Prostate gland (tissue), 2 donors: ENCODE results near the gene BIRC6. TPM values are rescaled to one million over a fixed set of nuclear protein-coding genes. Genes with fewer than 3 reads are reported as not detected.
"Not testable (repeated sequence)": the region's sequence is repeated elsewhere in the genome, so short reads cannot be mapped to it uniquely, and the experiment has no call there.

Experiments used
- DNase-seq: peaks from one replicate; pipeline ENCODE4 v3.0.0-alpha.2; 2019; ENCODE audit warnings: low spot score
- H3K27ac ChIP-seq, 2 donors: fragments of 200-600 bp; sonication (generic); 2 replicates each; pipeline ENCODE4 v1.5.1; 2017 to 2019
- H3K27me3 ChIP-seq: fragments of 200-600 bp; sonication (generic); replicated peaks from 2 replicates; pipeline ENCODE4 v1.5.1; 2019; ENCODE audit not compliant: insufficient read depth
- H3K36me3 ChIP-seq, 2 donors: fragments of 200-600 bp; sonication (generic); 1 replicate in 1 of 2; 2 replicates in 1 of 2; pipeline versions ENCODE4 v1.5.1 to v1.8.1; 2017 to 2019
- H3K4me1 ChIP-seq: fragments of 200-600 bp; sonication (generic); replicated peaks from 2 replicates; pipeline ENCODE4 v1.5.1; 2019
- H3K4me3 ChIP-seq, 2 donors: fragments of 200-600 bp; sonication (generic); 2 replicates each; pipeline ENCODE4 v1.5.1; 2017 to 2019
- H3K9me3 ChIP-seq: fragments of 200-600 bp; sonication (generic); 2 replicates; pipeline ENCODE4 v1.5.1; 2017
- CTCF ChIP-seq, 4 experiments: fragments of 200-600 bp in 2 of 4; fragments of 450-650 bp in 2 of 4; sonication (generic) in 2 of 4; IDR thresholded peaks; 1 replicate in 3 of 4; 2 replicates in 1 of 4; pipeline ENCODE4 v1.5.1; 2016 to 2019; ENCODE audit warnings: antibody characterized with exemption in 4 of 4, mild to moderate bottlenecking in 2 of 4, moderate library complexity in 2 of 4
- POLR2A ChIP-seq: fragments of 450-650 bp; IDR thresholded peaks from one replicate; pipeline ENCODE4 v1.6.1; 2016; ENCODE audit warnings: antibody characterized with exemption, mild to moderate bottlenecking
- POLR2AphosphoS5 ChIP-seq: sonication (generic); formaldehyde crosslinking; IDR thresholded peaks from one replicate; pipeline ENCODE4 v1.6.1; 2017; ENCODE audit warnings: antibody characterized with exemption
- WGBS: methylation state at CpG from one replicate; pipeline ENCODE4 v1.1.5; 2018; 5-methylcytosine and 5-hydroxymethylcytosine counted together
- intact Hi-C: fragments of 100-400 bp; cut with DNase I; formaldehyde crosslinking; loops from one replicate; pipeline ENCODE4 v1.14.2; 2022
- total RNA-seq, 2 donors: library from RNA; depleted of rRNA; stranded (reverse); fragments of >200 nt; gene quantifications; one replicate each; pipeline ENCODE4 v1.1.0, GENCODE V29; 2016

Gene BIRC6
- total RNA-seq, 2 donors from 2014 or later, result 89.6 to 113 TPM

DNA sequence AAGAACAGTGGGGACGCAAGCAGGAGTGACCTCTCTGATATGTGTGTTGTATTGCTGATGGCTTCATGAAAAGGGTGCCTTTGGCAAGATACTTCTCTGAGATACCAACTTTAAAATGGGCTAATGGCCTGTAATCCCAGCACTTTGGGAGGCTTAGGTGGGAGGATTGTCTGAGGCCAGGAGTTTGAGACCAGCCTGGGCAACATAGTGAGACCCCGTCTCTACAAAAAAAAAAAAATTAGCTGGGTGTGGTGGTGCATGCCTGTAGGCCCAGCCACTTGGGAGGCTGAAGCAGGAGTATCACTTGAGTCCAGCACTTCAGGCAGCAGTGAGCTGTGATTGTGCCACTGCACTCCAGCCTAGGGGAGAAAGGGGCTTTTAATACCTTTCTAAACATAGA, 9.8 kb downstream of the BIRC6 start:
- no peak for TF ChIP-seq CTCF (IDR thresholded peaks at IDR 0.05)
- Histone ChIP-seq H3K4me3 (no peak overlapping the region), H3K36me3 (no peaks in the 10 kb centered on the region), H3K27ac (no peak overlapping the region), H3K4me1 (no peaks in the 10 kb centered on the region), H3K9me3 (no peaks in the 10 kb centered on the region), H3K27me3 (no peaks in the 10 kb centered on the region)
- intact Hi-C loops, result no loop called here
- WGBS, result 97% methylated on average over 2 of the region's 2 CpGs
- DNase-seq, result no peak

GRCh38 chr2:32369222-32369621, 12.4 kb downstream of the BIRC6 start:
- WGBS, result 96% methylated on average over 9 of the region's 9 CpGs
- Histone ChIP-seq H3K27ac (no peak overlapping the region), H3K27me3 (no peaks in the 10 kb centered on the region), H3K9me3 (no peaks in the 10 kb centered on the region), H3K4me1 (no peaks in the 10 kb centered on the region), H3K36me3 (no peaks in the 10 kb centered on the region), H3K4me3 (no peak overlapping the region)
- no peak for DNase-seq
- TF ChIP-seq CTCF (IDR thresholded peaks at IDR 0.05) (no peak), POLR2A (no peak), POLR2AphosphoS5 (no peak)
- intact Hi-C loops, result no loop called here

DNA sequence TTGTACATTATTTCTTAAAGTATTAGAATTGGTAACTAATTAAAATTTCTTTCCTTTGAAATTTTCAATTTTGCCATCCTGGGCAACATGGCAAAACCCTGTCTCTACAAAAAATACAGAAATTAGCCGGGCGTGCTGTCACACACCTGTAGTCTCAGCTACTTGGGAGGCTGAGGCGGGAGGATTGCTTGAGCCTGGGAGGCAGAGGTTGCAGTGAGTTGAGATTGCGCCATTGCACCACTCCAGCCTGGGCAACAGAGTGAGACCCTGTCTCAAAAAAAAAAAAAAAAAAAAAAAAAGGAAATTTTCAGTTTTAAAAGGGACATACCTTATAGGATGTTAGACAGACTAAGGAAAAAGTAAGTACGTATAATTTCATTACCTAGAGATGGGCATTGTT, 14.1 kb downstream of the BIRC6 start:
- intact Hi-C loops, H3K4me1 ChIP-seq: not testable (repeated sequence)

DNA sequence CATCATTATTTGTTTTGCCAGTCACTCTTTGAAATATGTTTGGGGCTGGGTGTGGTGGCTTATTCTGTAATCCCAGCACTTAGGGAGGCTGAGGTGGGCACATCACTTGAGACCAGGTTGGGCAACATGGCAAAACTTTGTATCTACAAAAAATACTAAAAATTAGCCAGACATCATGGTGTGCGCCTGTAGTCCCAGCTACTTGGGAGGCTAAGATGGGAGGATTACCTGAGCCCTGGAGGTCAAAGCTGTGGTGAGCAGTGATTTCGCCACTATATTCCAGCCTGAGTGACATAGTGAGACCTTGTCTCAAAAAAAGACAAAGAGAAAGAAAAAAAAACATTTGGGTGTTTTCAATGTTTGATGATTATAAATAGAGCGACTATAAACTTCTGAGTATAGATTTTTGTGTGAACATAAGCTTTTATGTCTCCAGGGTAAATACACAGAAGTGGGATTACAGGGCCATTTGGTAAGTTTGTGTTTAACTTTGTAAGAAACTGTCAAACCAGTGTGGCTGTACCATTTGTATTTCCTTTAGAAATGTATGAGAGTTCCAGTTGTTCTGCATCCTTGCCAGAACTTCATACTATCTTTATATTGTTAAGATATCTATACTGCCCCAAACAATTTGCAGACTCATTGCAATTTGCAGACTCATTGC, 15.8 kb downstream of the BIRC6 start:
- H3K9me3 ChIP-seq, result no peaks in the 10 kb centered on the region
- no peak for DNase-seq
- intact Hi-C loops, result no loop called here
- H3K36me3 ChIP-seq, result no peaks in the 10 kb centered on the region
- no peaks in the 10 kb centered on the region for H3K27me3 ChIP-seq
- WGBS, result 88% methylated on average over 3 of the region's 3 CpGs
- no peak overlapping the region for H3K27ac ChIP-seq
- H3K4me1 ChIP-seq, result no peaks in the 10 kb centered on the region
- TF ChIP-seq POLR2A, result no peak
- TF ChIP-seq POLR2AphosphoS5, result no peak
- no peak for TF ChIP-seq CTCF (IDR thresholded peaks at IDR 0.05)
- H3K4me3 ChIP-seq, result no peak overlapping the region

More for the DNA sequence above, 14.1 kb downstream of the BIRC6 start:
- not testable (repeated sequence) for H3K27me3 ChIP-seq, H3K4me3 ChIP-seq, H3K9me3 ChIP-seq, H3K36me3 ChIP-seq, DNase-seq, H3K27ac ChIP-seq
- 95% methylated on average over 5 of the region's 5 CpGs for WGBS

- 94% methylated on average over 12 of the region's 12 CpGs for WGBS
Measured at GRCh38 chr2:32375228-32375892, 18.5 kb downstream of the BIRC6 start.

More at GRCh38 chr2:32375228-32375892, 18.5 kb downstream of the BIRC6 start:
- no peak overlapping the region for H3K27ac ChIP-seq
- intact Hi-C loops, result no loop called here
- no peaks in the 10 kb centered on the region for H3K27me3 ChIP-seq
- no peaks in the 10 kb centered on the region for H3K9me3 ChIP-seq
- TF ChIP-seq CTCF (IDR thresholded peaks at IDR 0.05) (no peak), POLR2AphosphoS5 (no peak), POLR2A (no peak)
- DNase-seq, result no peak
- H3K4me1 ChIP-seq, result no peaks in the 10 kb centered on the region
- no peak overlapping the region for H3K4me3 ChIP-seq
- H3K36me3 ChIP-seq, result no peaks in the 10 kb centered on the region
